Thyroid gland (tissue), 4 donors: ENCODE data around the gene SLC16A8. TPM values are rescaled to one million over a fixed set of nuclear protein-coding genes. Genes with fewer than 3 reads are reported as not detected.
"Not testable (repeated sequence)": the region's sequence is repeated elsewhere in the genome, so short reads cannot be mapped to it uniquely, and the experiment has no call there.

ENCODE experiments used
- DNase-seq, 2 donors: peaks; one replicate each; pipeline ENCODE4 v3.0.0-alpha.2; 2019
- H3K27ac ChIP-seq, 3 donors: fragments of 200-600 bp; sonication (generic); 1 replicate in 2 of 3; 2 replicates in 1 of 3; pipeline ENCODE4 v1.5.1; 2016 to 2019; ENCODE audit warnings: mild to moderate bottlenecking in 1 of 3, moderate library complexity in 1 of 3
- H3K27me3 ChIP-seq: fragments of 200-600 bp; sonication (generic); one replicate; pipeline ENCODE4 v1.5.1; 2019
- H3K36me3 ChIP-seq, 2 donors: fragments of 200-600 bp; sonication (generic); one replicate each; pipeline ENCODE4 v1.5.1; 2016 to 2019
- H3K4me1 ChIP-seq, 2 donors: fragments of 200-600 bp; sonication (generic); one replicate each; pipeline ENCODE4 v1.5.1; 2017 to 2019
- H3K4me3 ChIP-seq, 3 donors: fragments of 200-600 bp; sonication (generic); replicated peaks in 1 of 3; 1 replicate in 2 of 3; 2 replicates in 1 of 3; pipeline ENCODE4 v1.5.1; 2016; ENCODE audit warnings: mild to moderate bottlenecking in 1 of 3
- H3K9me3 ChIP-seq: fragments of 200-600 bp; sonication (generic); one replicate; pipeline ENCODE4 v1.5.1; 2017
- CTCF ChIP-seq, 6 experiments: fragments of 200-600 bp in 3 of 6; fragments of 450-650 bp in 3 of 6; sonication (generic) in 3 of 6; IDR thresholded peaks; one replicate each; pipeline ENCODE4 v1.5.1; 2016 to 2019; ENCODE audit warnings: antibody characterized with exemption in 6 of 6, mild to moderate bottlenecking in 2 of 6, inconsistent platforms in 1 of 6, moderate library complexity in 1 of 6
- POLR2A ChIP-seq, 2 donors: fragments of 450-650 bp; IDR thresholded peaks; one replicate each; pipeline ENCODE4 v1.6.1; 2017; ENCODE audit warnings: antibody characterized with exemption in 2 of 2, mild to moderate bottlenecking in 2 of 2, moderate library complexity in 1 of 2
- WGBS, 2 donors: methylation state at CpG; one replicate each; pipeline ENCODE4 v1.1.5; 2017; 5-methylcytosine and 5-hydroxymethylcytosine counted together
- intact Hi-C: fragments of 100-400 bp; cut with DNase I; formaldehyde crosslinking; loops from one replicate; pipeline ENCODE4 v1.15.1; 2023
- total RNA-seq, 4 donors: library from RNA; depleted of rRNA; stranded (reverse); fragments of >200 nt; gene quantifications; one replicate each; pipeline ENCODE4 v1.2.3, GENCODE V29; 2016

The SLC16A8 gene
- total RNA-seq, 4 donors from 2014 or later = 0.88 to 1.0 TPM; not detected in 2

- Histone ChIP-seq H3K27me3 (no peaks in the 10 kb centered on the region), H3K36me3 (peaks cover 0 to 4% of the 10 kb centered on the region in 2 donors), H3K4me1 (no peaks in the 10 kb centered on the region), H3K4me3 (no peak overlapping the region), H3K27ac (no peak overlapping the region), H3K9me3 (no peaks in the 10 kb centered on the region)
- TF ChIP-seq POLR2A (IDR thresholded peaks at IDR 0.05) = no peak
- TF ChIP-seq CTCF (IDR thresholded peaks at IDR 0.05) = no peak
- no peak for DNase-seq
- 92 to 96% methylated on average over 15 to 28 of the region's 28 CpGs for WGBS, 2 donors
- intact Hi-C loops = no loop called here
Measured at GRCh38 chr22:38120359-38121110, 36.6 kb upstream of the SLC16A8 start.

- DNase-seq, H3K4me1 ChIP-seq, intact Hi-C loops, H3K9me3 ChIP-seq, H3K27me3 ChIP-seq, H3K27ac ChIP-seq, H3K36me3 ChIP-seq, H3K4me3 ChIP-seq: not testable (repeated sequence)
- 96 to 100% methylated on average over 2 of the region's 2 CpGs for WGBS, 2 donors
Measured at GRCh38 chr22:38118747-38119146, 34.8 kb upstream of the SLC16A8 start.

- Histone ChIP-seq H3K4me3 (no peak overlapping the region), H3K4me1 (no peaks in the 10 kb centered on the region), H3K27me3 (no peaks in the 10 kb centered on the region), H3K9me3 (no peaks in the 10 kb centered on the region), H3K36me3 (no peaks in the 10 kb centered on the region), H3K27ac (no peak overlapping the region)
- intact Hi-C loops = no loop called here
- WGBS, 2 donors = 88 to 94% methylated on average over 3 of the region's 3 CpGs
- DNase-seq = no peak
- TF ChIP-seq CTCF (IDR thresholded peaks at IDR 0.05) (no peak), POLR2A (IDR thresholded peaks at IDR 0.05) (no peak)
Measured at GRCh38 chr22:38118182-38118581, 34.2 kb upstream of the SLC16A8 start.

- H3K4me1 ChIP-seq, H3K36me3 ChIP-seq, H3K4me3 ChIP-seq, intact Hi-C loops, DNase-seq, H3K27ac ChIP-seq, H3K9me3 ChIP-seq, H3K27me3 ChIP-seq: not testable (repeated sequence)
- 88 to 93% methylated on average over 10 of the region's 10 CpGs for WGBS, 2 donors
Measured at GRCh38 chr22:38117556-38117955, 33.6 kb upstream of the SLC16A8 start.

GRCh38 chr22:38115423-38116205 is 31.6 kb upstream of the SLC16A8 start:
- intact Hi-C loops = no loop called here
- no peak overlapping the region for H3K4me3 ChIP-seq
- no peak for DNase-seq
- no peak overlapping the region for H3K27ac ChIP-seq
- TF ChIP-seq CTCF (IDR thresholded peaks at IDR 0.05) (no peak), POLR2A (IDR thresholded peaks at IDR 0.05) (no peak)
- no peaks in the 10 kb centered on the region for H3K9me3 ChIP-seq
- H3K4me1 ChIP-seq = no peaks in the 10 kb centered on the region
- H3K27me3 ChIP-seq = no peaks in the 10 kb centered on the region
- WGBS, 2 donors = 97 to 98% methylated on average over 17 to 24 of the region's 31 CpGs
- no peaks in the 10 kb centered on the region for H3K36me3 ChIP-seq
